Ishikawa (cell line): Measurements from ENCODE around the gene CRIP3.

Experiments used
- CEBPB ChIP-seq: IDR thresholded peaks from 2 replicates; pipeline ENCODE4 v1.6.1; 2012
- CREB1 ChIP-seq: IDR thresholded peaks from 2 replicates; pipeline ENCODE4 v1.6.1; 2012; ENCODE audit warnings: low read depth
- EGR1 ChIP-seq: IDR thresholded peaks from 2 replicates; pipeline ENCODE4 v1.6.1; 2012
- EP300 ChIP-seq: IDR thresholded peaks from 2 replicates; pipeline ENCODE4 v1.6.1; 2012; ENCODE audit warnings: borderline replicate concordance
- FOXM1 ChIP-seq: IDR thresholded peaks from 2 replicates; pipeline ENCODE4 v1.6.1; 2012; ENCODE audit warnings: low read depth, borderline replicate concordance
- MAX ChIP-seq: IDR thresholded peaks from 2 replicates; pipeline ENCODE4 v1.6.1; 2012
- NFIC ChIP-seq: IDR thresholded peaks from 2 replicates; pipeline ENCODE4 v1.6.1; 2012
- RAD21 ChIP-seq: IDR thresholded peaks from 2 replicates; pipeline ENCODE4 v1.6.1; 2012; ENCODE audit warnings: low read depth
- REST ChIP-seq: IDR thresholded peaks from 2 replicates; pipeline ENCODE4 v1.6.1; 2012; ENCODE audit warnings: low read depth, mild to moderate bottlenecking
- TAF1 ChIP-seq: IDR thresholded peaks from 2 replicates; pipeline ENCODE4 v1.6.1; 2012; ENCODE audit warnings: low read depth, mild to moderate bottlenecking
- TCF12 ChIP-seq: IDR thresholded peaks from 2 replicates; pipeline ENCODE4 v1.6.1; 2012; ENCODE audit warnings: low read depth
- TEAD4 ChIP-seq: IDR thresholded peaks from 2 replicates; pipeline ENCODE4 v1.6.1; 2012
- USF1 ChIP-seq: IDR thresholded peaks from 2 replicates; pipeline ENCODE4 v1.6.1; 2012
- YY1 ChIP-seq: IDR thresholded peaks from 2 replicates; pipeline ENCODE4 v1.6.1; 2012; ENCODE audit warnings: low read depth
- ZBTB7A ChIP-seq: IDR thresholded peaks from 2 replicates; pipeline ENCODE4 v1.6.1; 2012; ENCODE audit warnings: low read depth

CRIP3 gene

GRCh38 chr6:43269273-43270007, 39.2 kb downstream of the CRIP3 start:
- no peak for TF ChIP-seq EGR1
- no peak for TF ChIP-seq TEAD4
- TF ChIP-seq MAX: no peak
- TF ChIP-seq TAF1: no peak
- no peak for TF ChIP-seq CREB1
- no peak for TF ChIP-seq RAD21
- no peak for TF ChIP-seq EP300
- TF ChIP-seq TCF12: no peak
- no peak for TF ChIP-seq NFIC
- no peak for TF ChIP-seq USF1
- TF ChIP-seq REST: no peak
- no peak for TF ChIP-seq YY1
- TF ChIP-seq CEBPB: no peak
- TF ChIP-seq FOXM1: no peak
- no peak for TF ChIP-seq ZBTB7A

GRCh38 chr6:43268782-43269272, 39.8 kb downstream of the CRIP3 start:
- no peak for TF ChIP-seq REST
- TF ChIP-seq USF1: no peak
- TF ChIP-seq MAX: no peak
- TF ChIP-seq TEAD4: no peak
- TF ChIP-seq CEBPB: no peak
- TF ChIP-seq FOXM1: no peak
- TF ChIP-seq TAF1: no peak
- TF ChIP-seq ZBTB7A: no peak
- no peak for TF ChIP-seq TCF12
- no peak for TF ChIP-seq CREB1
- TF ChIP-seq YY1: no peak
- TF ChIP-seq EP300: no peak
- no peak for TF ChIP-seq EGR1
- TF ChIP-seq NFIC: no peak
- no peak for TF ChIP-seq RAD21

GRCh38 chr6:43268355-43268700, 40.3 kb downstream of the CRIP3 start:
- no peak for TF ChIP-seq YY1
- no peak for TF ChIP-seq TAF1
- TF ChIP-seq FOXM1: no peak
- TF ChIP-seq CREB1: no peak
- TF ChIP-seq USF1: no peak
- no peak for TF ChIP-seq TCF12
- no peak for TF ChIP-seq NFIC
- TF ChIP-seq EGR1: no peak

GRCh38 chr6:43267619-43268354, 40.8 kb downstream of the CRIP3 start:
- no peak for TF ChIP-seq TCF12
- no peak for TF ChIP-seq RAD21

- TF ChIP-seq YY1 (no peak), USF1 (no peak), TAF1 (no peak), EGR1 (no peak), EP300 (no peak), TCF12 (no peak)
These were observed 43.1 kb downstream of the CRIP3 start for GRCh38 chr6:43265564-43265963.
